CD8-positive, alpha-beta memory T cell (primary cell): ENCODE measurements around the gene SDCBP2. TPM values are rescaled to one million over a fixed set of nuclear protein-coding genes. Genes with fewer than 3 reads are reported as not detected.

Experiments
- CTCF ChIA-PET: fragments of 350-600 bp; sonication (Branson Sonifier 250); formaldehyde crosslinking; loops from one replicate; lab custom pipeline; 2021; ENCODE audit warnings: antibody characterized with exemption; lab: Charles Lee
- POLR2A ChIA-PET: fragments of 350-600 bp; sonication (Branson Sonifier 250); formaldehyde crosslinking; loops from one replicate; lab custom pipeline; 2021; ENCODE audit warnings: antibody characterized with exemption; lab: Charles Lee
- DNase-seq, 5 donors: peaks; one replicate each; pipeline versions ENCODE4 v3.0.0 to v3.0.0-alpha.2; 2020 to 2022; ENCODE audit warnings: mixed read lengths in 1 of 5
- H3K27ac ChIP-seq: one replicate; pipeline ENCODE4 v1.7.0; 2013; ENCODE audit warnings: low read depth, mild to moderate bottlenecking, low read length, moderate library complexity
- H3K27me3 ChIP-seq: 2 replicates; pipeline ENCODE4 v1.7.0; 2013; ENCODE audit warnings: low read length, mild to moderate bottlenecking; ENCODE audit not compliant: insufficient read depth, poor library complexity, severe bottlenecking
- H3K36me3 ChIP-seq: 2 replicates; pipeline ENCODE4 v1.7.0; 2013; ENCODE audit warnings: mild to moderate bottlenecking, low read length, moderate library complexity; ENCODE audit not compliant: insufficient read depth
- H3K4me1 ChIP-seq: 2 replicates; pipeline ENCODE4 v1.7.0; 2013; ENCODE audit warnings: mild to moderate bottlenecking, low read length, moderate library complexity; ENCODE audit not compliant: insufficient read depth
- H3K4me3 ChIP-seq: 2 replicates; pipeline ENCODE4 v1.7.0; 2013; ENCODE audit warnings: mild to moderate bottlenecking, low read length
- H3K9me3 ChIP-seq: 2 replicates; pipeline ENCODE4 v1.7.0; 2013; ENCODE audit warnings: mild to moderate bottlenecking, low read length
- H3K27ac Mint-ChIP-seq, 8 donors: one replicate each; pipeline ENCODE4 v1.8.0; 2020 to 2021; ENCODE audit warnings: mixed read lengths in 8 of 8, mild to moderate bottlenecking in 6 of 8, inconsistent platforms in 3 of 8, moderate library complexity in 3 of 8
- H3K27me3 Mint-ChIP-seq, 2 donors: one replicate each; pipeline ENCODE4 v1.8.0; 2020 to 2021; ENCODE audit warnings: mixed read lengths in 2 of 2, mild to moderate bottlenecking in 1 of 2, moderate library complexity in 1 of 2
- H3K36me3 Mint-ChIP-seq, 3 donors: one replicate each; pipeline ENCODE4 v1.8.0; 2020 to 2021; ENCODE audit warnings: mixed read lengths in 3 of 3, inconsistent platforms in 1 of 3, mild to moderate bottlenecking in 1 of 3
- H3K4me1 Mint-ChIP-seq, 3 donors: one replicate each; pipeline ENCODE4 v1.8.0; 2020 to 2021; ENCODE audit warnings: mixed read lengths in 3 of 3, inconsistent platforms in 1 of 3, mild to moderate bottlenecking in 1 of 3
- H3K4me3 Mint-ChIP-seq, 7 donors: one replicate each; pipeline ENCODE4 v1.8.0; 2020 to 2021; ENCODE audit warnings: mixed read lengths in 7 of 7, mild to moderate bottlenecking in 6 of 7, moderate library complexity in 4 of 7, inconsistent platforms in 2 of 7
- H3K9me3 Mint-ChIP-seq, 5 donors: one replicate each; pipeline ENCODE4 v1.8.0; 2020 to 2022; ENCODE audit warnings: mixed read lengths in 5 of 5, mild to moderate bottlenecking in 3 of 5, moderate library complexity in 2 of 5, inconsistent platforms in 1 of 5
- polyA plus RNA-seq: library from polyadenylated mRNA; unstranded; fragments of 300-500 nt; fragmentation: Illumina TruSeq; gene quantifications from one replicate; pipeline ENCODE4 v1.2.3, GENCODE V29; 2021
- total RNA-seq, 2 experiments: library from RNA; stranded (reverse); gene quantifications; one replicate each; pipeline ENCODE4 v1.2.3, GENCODE V29; 2021

SDCBP2 gene
- total and polyA plus RNA-seq, 3 experiments from 2014 or later, result 2.2 to 4.7 (median 3.7) TPM

- Mint-ChIP-seq H3K4me3 (no peak overlapping the region), H3K9me3 (no peaks in the 10 kb centered on the region), H3K27ac (peak overlapping the region in 1 of 8 donors; percentile 27), H3K4me1 (no peaks in the 10 kb centered on the region), H3K36me3 (peaks cover 0 to 34% (median 11%) of the 10 kb centered on the region in 3 donors), H3K27me3 (no peaks in the 10 kb centered on the region)
- H3K27ac ChIP-seq, result no peak overlapping the region
- no peaks in the 10 kb centered on the region for H3K36me3 ChIP-seq
- H3K27me3 ChIP-seq, result no peaks in the 10 kb centered on the region
- H3K9me3 ChIP-seq, result no peaks in the 10 kb centered on the region
- H3K4me1 ChIP-seq, result peaks cover under 1% of the 10 kb centered on the region
- H3K4me3 ChIP-seq, result no peak overlapping the region
- ChIA-PET CTCF (interaction anchor here (0.7 kb wide), 1 partner anchor 129 kb away, joined by 3 read pairs; no protein-coding TSS in a partner anchor), POLR2A (no interaction called here)
- no peak for DNase-seq
These were observed 20.8 kb downstream of the SDCBP2 start for GRCh38 chr20:1308067-1308701.

- CTCF ChIA-PET, result interaction anchor here (0.7 kb wide), 1 partner anchor 129 kb away, joined by 3 read pairs; no protein-coding TSS in a partner anchor
- H3K4me3 ChIP-seq, result no peak overlapping the region
- no peaks in the 10 kb centered on the region for H3K9me3 ChIP-seq
- Mint-ChIP-seq H3K36me3 (peaks cover 0 to 38% (median 11%) of the 10 kb centered on the region in 3 donors), H3K27me3 (no peaks in the 10 kb centered on the region), H3K27ac (no peak overlapping the region), H3K4me1 (no peaks in the 10 kb centered on the region), H3K9me3 (no peaks in the 10 kb centered on the region), H3K4me3 (no peak overlapping the region)
- no peaks in the 10 kb centered on the region for H3K4me1 ChIP-seq
- H3K36me3 ChIP-seq, result no peaks in the 10 kb centered on the region
- H3K27ac ChIP-seq, result no peak overlapping the region
- no peak for DNase-seq
- POLR2A ChIA-PET, result no interaction called here
- H3K27me3 ChIP-seq, result no peaks in the 10 kb centered on the region
These were observed 21.4 kb downstream of the SDCBP2 start for GRCh38 chr20:1307571-1307971.

GRCh38 chr20:1307171-1307570, 21.8 kb downstream of the SDCBP2 start:
- ChIA-PET CTCF (no interaction called here), POLR2A (no interaction called here)
- H3K27ac Mint-ChIP-seq, result no peak overlapping the region

DNA sequence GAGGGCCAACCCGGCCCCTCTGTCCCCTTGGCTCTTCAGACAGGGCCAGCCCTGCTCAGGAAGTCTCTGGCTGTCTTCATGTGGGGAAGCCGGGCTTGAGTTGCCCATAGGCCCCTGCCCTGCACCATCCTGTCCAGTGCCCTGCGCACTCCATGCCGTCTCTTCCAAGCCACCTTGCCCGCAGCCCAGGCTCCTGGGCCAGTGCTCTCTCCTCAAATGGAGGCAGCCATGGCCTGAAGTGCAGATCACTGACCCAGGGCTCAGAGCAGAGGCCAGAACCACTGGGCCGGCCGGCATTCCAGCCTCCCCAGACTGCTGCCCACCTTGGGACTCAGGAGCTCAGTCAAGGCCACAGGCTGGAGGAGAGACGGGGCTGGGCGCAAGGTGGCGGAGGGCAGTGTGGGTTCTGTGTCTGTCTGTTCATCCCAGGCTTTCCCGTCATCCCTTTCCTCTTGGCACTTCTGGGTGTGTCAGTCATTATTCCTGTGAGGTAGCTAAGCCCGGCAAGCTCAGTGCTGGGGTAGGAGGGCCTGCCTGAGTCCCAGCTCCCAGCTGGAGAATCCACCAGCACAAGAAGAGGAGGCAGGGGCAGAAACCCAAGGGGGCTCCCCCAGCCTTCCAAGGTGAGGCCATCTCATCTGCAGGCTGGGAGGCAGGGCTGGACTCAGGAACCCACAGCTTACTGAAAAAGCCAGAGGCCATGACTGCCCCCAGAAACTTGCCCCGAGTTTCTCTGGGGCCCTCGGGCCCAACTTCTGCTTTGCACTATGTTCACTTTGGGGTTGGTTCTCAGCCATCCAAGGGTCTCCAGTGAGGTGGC, 22.4 kb downstream of the SDCBP2 start:
- H3K27me3 ChIP-seq, result no peaks in the 10 kb centered on the region
- H3K4me1 ChIP-seq, result no peaks in the 10 kb centered on the region
- peaks cover 0 to 38% (median 11%) of the 10 kb centered on the region in 3 donors for H3K36me3 Mint-ChIP-seq
- H3K9me3 Mint-ChIP-seq, result no peaks in the 10 kb centered on the region
- no peak overlapping the region for H3K4me3 Mint-ChIP-seq
- POLR2A ChIA-PET, result no interaction called here
- H3K27me3 Mint-ChIP-seq, result no peaks in the 10 kb centered on the region
- no peaks in the 10 kb centered on the region for H3K36me3 ChIP-seq
- CTCF ChIA-PET, result no interaction called here
- H3K4me1 Mint-ChIP-seq, result no peaks in the 10 kb centered on the region
- H3K4me3 ChIP-seq, result no peak overlapping the region
- DNase-seq, result peak in 1 of 5 donors; percentile 8
- no peak overlapping the region for H3K27ac ChIP-seq
- no peaks in the 10 kb centered on the region for H3K9me3 ChIP-seq
- no peak overlapping the region for H3K27ac Mint-ChIP-seq

More at GRCh38 chr20:1307171-1307570, 21.8 kb downstream of the SDCBP2 start:
- no peaks in the 10 kb centered on the region for H3K27me3 ChIP-seq
- Mint-ChIP-seq H3K27me3 (no peaks in the 10 kb centered on the region), H3K4me1 (no peaks in the 10 kb centered on the region), H3K36me3 (peaks cover 0 to 38% (median 11%) of the 10 kb centered on the region in 3 donors), H3K9me3 (no peaks in the 10 kb centered on the region), H3K4me3 (no peak overlapping the region)
- no peaks in the 10 kb centered on the region for H3K9me3 ChIP-seq
- no peak overlapping the region for H3K27ac ChIP-seq
- H3K4me3 ChIP-seq, result no peak overlapping the region
- peak in 1 of 5 donors; percentile 16 for DNase-seq
- H3K4me1 ChIP-seq, result no peaks in the 10 kb centered on the region
- no peaks in the 10 kb centered on the region for H3K36me3 ChIP-seq

- H3K4me1 ChIP-seq, result peaks cover 7% of the 10 kb centered on the region
- CTCF ChIA-PET, result no interaction called here
- Mint-ChIP-seq H3K27me3 (no peaks in the 10 kb centered on the region), H3K4me1 (peaks cover 7% of the 10 kb centered on the region in 3 donors), H3K27ac (no peak overlapping the region), H3K4me3 (no peak overlapping the region), H3K9me3 (no peaks in the 10 kb centered on the region), H3K36me3 (peaks cover 0 to 42% (median 11%) of the 10 kb centered on the region in 3 donors)
- no peak for DNase-seq
- H3K9me3 ChIP-seq, result no peaks in the 10 kb centered on the region
- POLR2A ChIA-PET, result no interaction called here
- H3K27me3 ChIP-seq, result no peaks in the 10 kb centered on the region
- no peak overlapping the region for H3K4me3 ChIP-seq
- no peaks in the 10 kb centered on the region for H3K36me3 ChIP-seq
- no peak overlapping the region for H3K27ac ChIP-seq
These were observed 23.2 kb downstream of the SDCBP2 start for GRCh38 chr20:1305712-1306111.

- Histone ChIP-seq H3K27me3 (no peaks in the 10 kb centered on the region), H3K27ac (no peak overlapping the region), H3K36me3 (no peaks in the 10 kb centered on the region), H3K9me3 (no peaks in the 10 kb centered on the region), H3K4me3 (no peak overlapping the region), H3K4me1 (peaks cover 15% of the 10 kb centered on the region)
- ChIA-PET CTCF (no interaction called here), POLR2A (no interaction called here)
- Mint-ChIP-seq H3K27ac (peak overlapping the region in 2 of 8 donors; percentile 13 to 15), H3K36me3 (peaks cover 0 to 42% (median 11%) of the 10 kb centered on the region in 3 donors), H3K4me3 (no peak overlapping the region), H3K4me1 (peaks cover 8 to 15% (median 11%) of the 10 kb centered on the region in 3 donors), H3K9me3 (no peaks in the 10 kb centered on the region), H3K27me3 (no peaks in the 10 kb centered on the region)
- no peak for DNase-seq
These were observed 24.0 kb downstream of the SDCBP2 start for GRCh38 chr20:1304710-1305515.

DNA sequence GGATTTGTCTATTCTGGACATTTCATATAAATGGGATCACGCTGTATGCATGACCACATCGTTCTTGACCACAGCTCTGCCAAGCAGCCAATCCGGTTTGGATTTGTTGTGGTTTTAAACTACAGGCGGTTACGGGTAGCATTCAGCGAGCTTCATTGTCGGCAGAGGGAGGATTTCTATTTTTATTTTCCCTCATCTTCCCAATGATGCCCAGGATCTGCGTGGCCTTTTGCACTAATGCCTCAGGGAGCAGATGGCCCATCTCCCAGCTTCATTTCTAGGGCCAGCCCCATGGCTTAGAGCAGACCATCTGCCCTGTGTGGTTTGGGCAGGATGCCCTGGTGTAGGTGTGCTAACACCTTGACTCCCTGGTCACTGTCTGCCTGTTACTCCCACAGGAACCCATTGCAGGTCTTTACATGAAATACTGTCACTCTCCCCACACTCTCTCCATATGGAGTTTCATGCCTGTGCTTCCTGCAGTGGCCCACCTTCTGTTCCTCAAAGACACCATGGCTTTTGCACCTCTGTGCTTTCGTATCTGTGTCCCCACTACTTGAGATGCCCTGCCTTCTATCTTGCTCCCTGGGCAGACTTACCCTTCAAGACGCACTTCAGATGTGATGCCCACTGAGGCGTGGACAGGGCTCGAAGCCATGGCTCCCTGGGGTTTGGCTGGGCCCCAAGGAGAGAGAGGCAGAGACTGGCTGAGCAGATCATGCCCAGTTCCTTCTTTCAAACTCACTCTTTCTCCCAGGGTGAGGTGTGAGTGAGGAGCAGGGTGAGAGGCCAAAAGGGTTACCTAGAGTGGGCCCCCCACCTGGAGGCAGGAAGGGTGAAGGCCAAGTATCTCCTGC, 26.0 kb downstream of the SDCBP2 start:
- ChIA-PET POLR2A (no interaction called here), CTCF (no interaction called here)
- Mint-ChIP-seq H3K27me3 (no peaks in the 10 kb centered on the region), H3K36me3 (peaks cover 0 to 43% (median 11%) of the 10 kb centered on the region in 3 donors), H3K4me3 (no peak overlapping the region), H3K9me3 (no peaks in the 10 kb centered on the region), H3K27ac (peak overlapping the region in 1 of 8 donors; percentile 37), H3K4me1 (peaks cover 8 to 24% (median 13%) of the 10 kb centered on the region in 3 donors)
- no peak for DNase-seq
- Histone ChIP-seq H3K27me3 (no peaks in the 10 kb centered on the region), H3K36me3 (no peaks in the 10 kb centered on the region), H3K4me1 (peaks cover 19% of the 10 kb centered on the region), H3K4me3 (no peak overlapping the region), H3K9me3 (no peaks in the 10 kb centered on the region), H3K27ac (no peak overlapping the region)
